Vagina (tissue), 2 donors: ENCODE data around the gene CSNK2B. TPM values are rescaled to one million over a fixed set of nuclear protein-coding genes. Genes with fewer than 3 reads are reported as not detected.

ENCODE experiments used
- DNase-seq, 2 donors: peaks; one replicate each; pipeline ENCODE4 v3.0.0-alpha.2; 2017; ENCODE audit errors: extremely low spot score in 2 of 2
- H3K27ac ChIP-seq: fragments of 200-600 bp; sonication (generic); one replicate; pipeline ENCODE4 v1.5.1; 2019
- H3K27me3 ChIP-seq: fragments of 200-600 bp; sonication (generic); one replicate; pipeline ENCODE4 v1.5.1; 2019
- H3K36me3 ChIP-seq, 2 donors: fragments of 200-600 bp; sonication (generic); one replicate each; pipeline ENCODE4 v1.5.1; 2017 to 2019
- H3K4me1 ChIP-seq: fragments of 200-600 bp; sonication (generic); one replicate; pipeline ENCODE4 v1.5.1; 2019
- H3K4me3 ChIP-seq, 2 donors: fragments of 200-600 bp; sonication (generic); 1 replicate in 1 of 2; 2 replicates in 1 of 2; pipeline ENCODE4 v1.5.1; 2016 to 2019
- H3K9me3 ChIP-seq: fragments of 200-600 bp; sonication (generic); one replicate; pipeline ENCODE4 v1.5.1; 2019
- CTCF ChIP-seq, 3 experiments: fragments of 450-650 bp in 2 of 3; fragments of 200-600 bp in 1 of 3; sonication (generic) in 1 of 3; IDR thresholded peaks; one replicate each; pipeline ENCODE4 v1.5.1; 2017 to 2019; ENCODE audit warnings: antibody characterized with exemption in 3 of 3, mild to moderate bottlenecking in 2 of 3, moderate library complexity in 2 of 3
- POLR2A ChIP-seq, 2 donors: fragments of 450-650 bp; IDR thresholded peaks; one replicate each; pipeline ENCODE4 v1.6.1; 2017; ENCODE audit warnings: antibody characterized with exemption in 2 of 2, mild to moderate bottlenecking in 2 of 2, moderate library complexity in 2 of 2
- POLR2AphosphoS5 ChIP-seq, 2 donors: sonication (generic); formaldehyde crosslinking; IDR thresholded peaks; one replicate each; pipeline ENCODE4 v1.9.0; 2017; ENCODE audit warnings: antibody characterized with exemption in 2 of 2, mild to moderate bottlenecking in 2 of 2, low read depth in 1 of 2; ENCODE audit not compliant: insufficient read depth in 1 of 2
- intact Hi-C: fragments of 100-400 bp; cut with DNase I; formaldehyde crosslinking; loops from one replicate; pipeline ENCODE4 v1.15.1; 2023
- total RNA-seq: library from RNA; depleted of rRNA; stranded (reverse); fragments of >200 nt; gene quantifications from one replicate; pipeline ENCODE4 v1.2.3, GENCODE V29; 2016

The CSNK2B gene
- total RNA-seq, 1 donor from 2014 or later: 219 TPM

GRCh38 chr6:31689249-31690110, 23.6 kb downstream of the CSNK2B start:
- Histone ChIP-seq H3K4me3 (no peak overlapping the region), H3K27ac (no peak overlapping the region), H3K4me1 (no peaks in the 10 kb centered on the region), H3K9me3 (no peaks in the 10 kb centered on the region), H3K27me3 (no peaks in the 10 kb centered on the region), H3K36me3 (peaks cover 0 to 75% of the 10 kb centered on the region in 2 donors)
- intact Hi-C loops: loop anchor here (10.0 kb wide), 1 partner anchor 45 kb away; the partner anchor contains the start of gene CLIC1
- TF ChIP-seq POLR2AphosphoS5 (IDR thresholded peaks at IDR 0.05; ENCODE audit: insufficient read depth in 1 of 2, low read depth in 1 of 2): no peak
- no peak for TF ChIP-seq POLR2A (IDR thresholded peaks at IDR 0.05)
- no peak for TF ChIP-seq CTCF (IDR thresholded peaks at IDR 0.05)
- no peak for DNase-seq

GRCh38 chr6:31690231-31691077, 24.6 kb downstream of the CSNK2B start:
- Histone ChIP-seq H3K9me3 (no peaks in the 10 kb centered on the region), H3K27me3 (no peaks in the 10 kb centered on the region), H3K27ac (no peak overlapping the region), H3K36me3 (peaks cover 0 to 85% of the 10 kb centered on the region in 2 donors), H3K4me3 (no peak overlapping the region), H3K4me1 (no peaks in the 10 kb centered on the region)
- intact Hi-C loops: no loop called here
- no peak for DNase-seq
- no peak for TF ChIP-seq CTCF (IDR thresholded peaks at IDR 0.05)

GRCh38 chr6:31691078-31691463, 25.2 kb downstream of the CSNK2B start:
- no peak overlapping the region for H3K27ac ChIP-seq
- TF ChIP-seq POLR2A (IDR thresholded peaks at IDR 0.05): no peak
- TF ChIP-seq POLR2AphosphoS5 (IDR thresholded peaks at IDR 0.05; ENCODE audit: insufficient read depth in 1 of 2, low read depth in 1 of 2): no peak
- TF ChIP-seq CTCF (IDR thresholded peaks at IDR 0.05): no peak
- peaks cover 0 to 91% of the 10 kb centered on the region in 2 donors for H3K36me3 ChIP-seq

GRCh38 chr6:31691564-31692108, 25.8 kb downstream of the CSNK2B start:
- Histone ChIP-seq H3K4me1 (no peaks in the 10 kb centered on the region), H3K4me3 (no peak overlapping the region), H3K9me3 (no peaks in the 10 kb centered on the region), H3K27me3 (no peaks in the 10 kb centered on the region), H3K27ac (no peak overlapping the region), H3K36me3 (peaks cover 0 to 95% of the 10 kb centered on the region in 2 donors)
- TF ChIP-seq POLR2A (IDR thresholded peaks at IDR 0.05): no peak
- no peak for TF ChIP-seq CTCF (IDR thresholded peaks at IDR 0.05)
- TF ChIP-seq POLR2AphosphoS5 (IDR thresholded peaks at IDR 0.05; ENCODE audit: insufficient read depth in 1 of 2, low read depth in 1 of 2): no peak
- DNase-seq: no peak
- intact Hi-C loops: no loop called here

More at GRCh38 chr6:31691078-31691463, 25.2 kb downstream of the CSNK2B start:
- H3K9me3 ChIP-seq: no peaks in the 10 kb centered on the region
- intact Hi-C loops: no loop called here
- no peaks in the 10 kb centered on the region for H3K4me1 ChIP-seq
- no peaks in the 10 kb centered on the region for H3K27me3 ChIP-seq
- H3K4me3 ChIP-seq: no peak overlapping the region
- DNase-seq: no peak
